Measurements from ENCODE around the gene VGF.
"Not testable (repeated sequence)": the region's sequence is repeated elsewhere in the genome, so short reads cannot be mapped to it uniquely, and the experiment has no call there.

Gene VGF

DNA sequence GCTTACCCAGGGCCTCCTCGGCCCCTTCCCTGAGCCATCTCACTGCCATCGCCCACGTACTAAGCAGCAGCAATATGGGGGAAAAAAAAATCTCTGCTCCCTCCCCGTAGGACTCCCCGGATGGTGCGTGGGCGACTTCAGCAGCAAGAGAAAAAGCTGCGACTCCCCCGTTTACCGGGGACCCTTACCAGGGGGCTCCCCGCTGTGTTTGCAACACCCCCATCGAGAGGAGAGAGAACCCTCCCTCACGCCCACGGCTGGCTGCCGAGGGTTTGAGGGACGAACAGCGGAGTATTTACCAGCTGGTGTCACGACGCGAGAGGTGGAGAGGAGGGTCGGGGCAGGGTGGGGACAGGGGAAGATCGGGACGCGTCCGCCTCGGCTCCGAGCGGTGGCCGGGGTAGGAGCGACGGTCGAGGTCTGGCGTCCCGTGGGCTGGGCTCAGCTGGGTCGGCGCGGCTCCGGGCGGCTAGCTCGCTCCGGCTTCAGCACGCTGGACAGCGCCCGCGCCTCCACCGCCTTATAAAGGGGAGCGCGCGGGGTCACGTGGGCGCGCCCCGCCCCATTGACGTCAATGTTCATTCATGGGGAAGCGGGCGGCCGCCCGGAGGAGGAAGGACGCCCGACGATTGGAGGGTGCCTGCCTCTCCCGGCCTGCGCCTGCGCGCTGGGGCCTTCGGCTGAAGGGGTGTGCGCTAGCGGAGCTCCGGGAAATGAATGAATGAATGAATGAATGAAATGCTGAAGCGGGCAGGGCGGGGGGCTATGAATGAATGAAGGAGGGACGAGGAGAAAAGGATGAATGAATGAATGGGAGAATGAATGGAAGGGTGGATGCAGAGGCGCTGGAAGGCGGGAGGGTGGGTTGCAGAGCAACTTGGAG, at the start of gene VGF:
VGF (minus strand) TSS at position 495 of the 883 bp plus-strand sequence. CDS start 726 bp downstream, outside the sequence.
- peak; percentile 93 for DNase-seq

GRCh38 chr7:101212014-101212413, 46.6 kb upstream of the VGF start:
- no peak for DNase-seq

- no peak for DNase-seq
These were observed 46.1 kb upstream of the VGF start for GRCh38 chr7:101211501-101211900.

GRCh38 chr7:101210143-101210542, 44.8 kb upstream of the VGF start:
- DNase-seq, result no peak

DNA sequence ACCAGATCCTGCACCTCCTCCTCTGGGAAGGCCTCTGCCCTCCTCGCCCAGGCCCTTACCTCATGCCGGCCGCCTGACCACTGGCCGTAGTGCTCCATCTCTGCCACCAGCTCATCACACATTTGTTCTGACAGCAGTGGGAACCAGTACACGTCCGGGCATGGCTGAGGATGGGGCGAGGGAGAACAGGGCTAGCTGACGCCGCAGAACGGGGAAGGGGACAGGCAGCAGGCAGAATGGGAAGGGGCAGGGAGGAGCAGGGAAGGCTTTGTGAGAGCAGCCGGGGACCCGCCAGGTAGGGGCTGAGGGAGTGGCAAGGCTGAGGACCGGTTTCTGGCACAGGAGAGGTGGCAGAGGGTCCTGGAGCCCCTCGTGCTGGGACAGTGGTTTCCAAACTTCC, 43.4 kb upstream of the VGF start:
- no peak for DNase-seq

DNA sequence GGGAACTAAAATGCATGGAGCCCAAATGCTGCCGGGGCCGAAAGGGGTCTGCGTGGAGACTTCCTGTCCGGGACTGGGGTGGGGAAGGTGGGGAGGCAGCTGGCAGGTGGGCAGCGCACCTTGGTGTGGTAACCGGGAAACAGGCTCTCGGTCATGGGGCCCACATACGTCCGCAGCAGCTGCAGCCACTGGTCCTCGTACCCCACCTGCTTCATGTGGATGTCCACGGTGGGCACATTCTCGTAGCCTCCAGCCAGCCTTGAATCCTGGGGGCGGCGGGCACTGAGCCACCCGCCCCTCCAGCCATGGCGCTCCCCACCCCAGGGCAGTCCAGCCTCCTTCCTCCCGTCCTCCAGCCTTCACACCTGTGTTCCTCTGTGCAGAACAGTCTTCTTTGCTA, 42.1 kb upstream of the VGF start:
- DNase-seq, result no peak

- DNase-seq, result no peak
These were observed 41.3 kb upstream of the VGF start for GRCh38 chr7:101206665-101207042.

DNA sequence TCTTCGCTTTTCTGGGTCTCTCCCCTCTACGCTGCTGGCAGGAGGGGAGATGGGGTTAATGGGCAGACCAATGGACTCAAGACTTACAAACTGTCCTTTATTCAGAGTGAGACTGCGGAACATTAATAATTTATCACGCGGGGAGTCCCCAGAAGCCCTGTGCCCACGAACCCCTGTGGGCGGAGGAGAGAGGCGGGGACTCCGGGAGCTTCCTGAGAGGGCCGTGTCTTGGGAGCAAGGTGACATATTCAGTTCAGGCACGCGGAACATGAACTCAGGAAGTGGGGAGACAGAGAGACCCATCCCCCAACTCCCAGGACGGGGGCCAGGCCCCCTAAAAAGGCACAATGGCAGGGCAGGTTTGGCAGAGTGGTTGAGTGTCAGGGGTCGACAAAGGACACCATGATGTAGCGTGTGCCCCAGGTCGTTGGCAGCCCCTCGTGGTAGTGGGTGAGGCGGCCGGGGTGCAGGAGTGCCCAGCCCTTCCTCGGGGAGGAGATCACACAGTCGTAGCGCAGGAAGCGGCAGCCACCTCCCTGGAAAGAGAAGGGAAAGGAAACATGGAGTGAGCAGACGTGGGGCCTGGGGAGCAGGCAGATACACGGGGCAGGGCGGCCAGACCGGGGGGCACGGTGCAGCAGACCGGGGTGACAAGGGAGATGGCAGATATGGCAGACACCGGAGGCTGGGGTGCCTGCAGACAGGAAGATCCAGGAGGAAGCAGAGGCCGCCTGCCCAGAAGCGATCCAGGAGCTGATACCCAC, 40.7 kb upstream of the VGF start:
- DNase-seq, result no peak

DNA sequence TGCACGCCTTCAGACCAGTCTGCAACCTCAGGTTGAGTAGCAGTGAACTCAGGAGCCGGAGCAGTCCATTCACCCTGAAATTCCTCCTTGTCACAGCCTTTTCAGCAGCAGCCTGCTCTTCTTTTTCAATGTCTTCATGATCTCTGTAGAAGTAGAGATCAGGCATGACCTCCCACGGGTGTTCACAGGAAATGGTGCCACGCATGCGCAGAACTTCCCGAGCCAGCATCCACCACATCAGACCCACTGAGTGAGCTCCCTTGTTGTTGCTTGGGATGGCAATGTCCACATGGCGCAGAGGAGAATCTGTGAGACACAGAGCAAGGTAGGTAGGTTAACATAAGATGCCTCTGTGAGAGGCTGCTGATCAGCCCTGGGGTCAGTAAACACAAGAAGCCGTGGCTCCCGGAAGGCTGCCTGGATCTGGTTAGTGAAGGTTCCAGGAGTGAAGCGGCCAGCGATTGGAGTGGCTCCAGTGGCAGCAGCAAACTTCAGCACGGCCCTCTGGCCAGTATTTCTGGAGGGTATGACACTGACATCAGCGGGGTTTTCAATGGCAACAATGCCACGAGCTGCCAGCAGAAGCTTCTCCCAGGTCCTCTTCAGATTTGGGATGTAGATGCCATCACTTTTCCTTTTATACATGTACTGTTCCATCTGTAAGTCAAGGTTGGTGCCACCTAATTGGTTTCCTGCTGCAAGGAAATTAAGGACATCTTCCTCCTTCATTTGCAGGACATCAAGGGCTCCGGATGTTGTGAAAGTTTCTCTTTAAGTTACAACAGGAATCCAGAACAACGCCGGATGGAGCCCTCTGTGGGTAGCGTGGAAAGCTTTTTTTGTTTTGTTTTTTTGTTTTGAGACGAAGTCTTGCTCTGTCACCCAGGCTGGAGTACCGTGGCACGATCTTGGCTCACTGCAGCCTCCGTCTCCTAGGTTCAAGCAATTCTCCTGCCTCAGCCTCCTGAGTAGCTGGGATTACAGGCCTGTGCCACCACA, 38.7 kb upstream of the VGF start:
- DNase-seq, result not testable (repeated sequence)

GRCh38 chr7:101202603-101202918, 37.2 kb upstream of the VGF start:
- no peak for DNase-seq

GRCh38 chr7:101201695-101202602, 36.6 kb upstream of the VGF start:
- DNase-seq, result no peak

DNA sequence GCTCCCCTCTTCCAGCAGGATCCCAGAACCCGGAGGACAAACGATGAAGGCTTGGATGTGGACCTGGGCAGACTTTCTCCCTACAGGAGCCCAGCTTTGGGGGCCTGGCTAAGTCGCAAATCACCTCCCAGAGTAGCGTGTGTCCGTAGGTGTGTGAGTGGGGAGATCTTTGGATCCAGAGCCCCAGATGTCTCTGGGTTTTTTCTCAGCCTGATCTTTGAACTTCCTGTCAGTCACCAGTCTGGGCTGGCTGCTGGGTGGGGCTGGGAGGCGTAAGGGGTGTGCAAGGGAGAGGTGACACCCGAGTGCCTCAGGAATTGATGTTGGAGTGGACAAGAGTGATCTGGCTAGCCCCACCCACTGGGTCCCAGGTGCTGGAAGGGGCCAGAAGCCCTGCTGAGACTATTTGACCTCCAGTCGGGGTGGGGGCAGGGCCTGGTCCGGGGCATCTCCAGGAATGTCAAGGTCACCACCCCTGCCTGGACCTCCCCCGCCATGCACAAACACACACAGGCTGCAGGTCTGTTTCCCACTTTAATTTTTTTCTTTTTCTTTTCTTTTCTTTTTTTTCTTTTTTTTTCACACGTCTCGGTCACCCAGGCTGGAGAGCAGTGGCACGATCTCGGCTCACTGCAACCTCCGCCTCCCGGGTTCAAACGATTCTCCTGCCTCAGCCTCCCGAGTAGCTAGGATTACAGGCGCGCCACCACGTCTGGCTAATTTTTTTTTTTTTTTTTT, 35.7 kb upstream of the VGF start, which contains the start of gene MOGAT3:
MOGAT3 (minus strand) TSS at position 175 of the 738 bp plus-strand sequence. CDS start 182 bp downstream, outside the sequence.
- no peak for DNase-seq

- DNase-seq, result no peak
These were observed 35.1 kb upstream of the VGF start for GRCh38 chr7:101200504-101200861.

GRCh38 chr7:101199522-101199921, 34.2 kb upstream of the VGF start:
- not testable (repeated sequence) for DNase-seq

DNA sequence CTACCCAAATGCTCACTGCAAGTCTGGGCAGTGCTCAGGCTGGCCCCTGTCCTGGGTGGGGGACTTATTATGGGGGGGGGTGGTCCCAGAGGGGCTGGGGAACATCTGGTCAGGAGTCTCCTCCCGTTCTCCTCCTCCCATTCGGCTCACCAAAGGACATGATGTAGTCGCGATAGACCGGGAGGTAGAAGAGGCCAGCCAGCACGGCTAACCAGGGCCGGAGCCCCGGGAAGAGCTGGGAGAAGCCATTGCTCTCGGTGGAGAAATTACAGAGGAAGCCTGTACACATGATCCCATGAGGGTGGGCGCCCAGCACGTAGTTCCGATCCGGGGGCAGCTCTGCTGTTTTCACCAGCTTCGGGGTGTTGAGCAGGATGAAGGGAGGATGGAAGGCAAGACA, 33.1 kb upstream of the VGF start:
- no peak for DNase-seq

DNA sequence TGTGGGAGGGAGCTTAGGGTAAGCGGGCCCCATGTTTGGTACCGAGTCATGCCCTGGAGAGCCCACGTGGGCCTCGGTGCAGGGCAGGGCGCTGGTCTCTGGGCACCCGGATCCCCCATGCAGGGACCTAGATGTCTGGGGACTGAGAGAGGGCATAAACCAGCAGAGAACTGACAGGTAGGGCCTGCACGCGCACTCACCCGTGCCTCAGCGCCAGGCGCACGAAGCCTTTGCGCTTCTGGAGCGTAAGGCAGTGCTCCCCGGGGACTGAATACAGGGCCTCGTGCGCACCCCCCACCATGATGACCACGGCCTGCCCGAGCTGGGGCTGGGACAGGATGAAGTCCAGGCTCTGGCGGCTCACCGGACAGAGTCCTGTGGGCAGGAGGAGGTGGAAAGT, 32.6 kb upstream of the VGF start:
- no peak for DNase-seq

GRCh38 chr7:101195884-101196283, 30.5 kb upstream of the VGF start:
- no peak for DNase-seq

GRCh38 chr7:101189109-101189508, 23.7 kb upstream of the VGF start:
- no peak for DNase-seq

DNA sequence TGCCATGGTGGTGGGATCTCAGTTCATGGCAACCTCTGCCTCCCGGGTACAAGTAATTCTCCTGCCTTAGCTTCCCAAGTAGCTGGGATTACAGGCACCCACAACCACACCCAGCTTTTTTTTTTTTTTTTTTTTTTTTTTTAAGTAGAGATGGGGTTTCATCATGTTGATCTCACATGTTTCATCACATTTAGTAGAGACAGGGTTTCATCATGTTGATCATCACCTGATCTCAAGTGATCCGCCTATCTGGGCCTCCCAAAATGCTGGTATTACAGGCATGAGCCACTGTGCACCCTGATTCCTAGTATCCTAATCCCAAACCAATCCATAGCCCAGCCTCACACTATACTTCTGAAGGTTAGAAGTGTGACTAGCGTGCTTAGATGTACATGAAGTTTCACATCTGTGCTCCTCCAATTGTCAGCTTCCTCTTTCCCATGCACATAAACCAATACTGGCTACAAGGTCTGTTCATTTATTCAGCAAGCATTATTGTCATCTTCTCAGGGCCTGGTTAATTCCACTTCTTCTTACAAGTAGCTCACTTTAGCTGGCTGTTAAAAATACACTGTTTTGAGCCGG, 21.6 kb upstream of the VGF start:
- no peak for DNase-seq

GRCh38 chr7:101186194-101186593, 20.8 kb upstream of the VGF start:
- no peak for DNase-seq
